Activated T-helper 1 cell treated with anti-CD3 and anti-CD28 coated beads, Interleukin-2, amount 50 U/mL, for 16 hours (primary cell): Measurements from ENCODE around the gene FCRLB.
A peak's percentile ranks its signal among the peaks of the same experiment; 100 is the strongest.
"Not testable (repeated sequence)": the region's sequence is repeated elsewhere in the genome, so short reads cannot be mapped to it uniquely, and the experiment has no call there.

Experiments
- DNase-seq, 2 donors: peaks; one replicate each; pipeline ENCODE4 v3.0.0-alpha.2; 2020; ENCODE audit warnings: low read depth in 1 of 2, low spot score in 1 of 2

FCRLB gene

GRCh38 chr1:161719325-161719611, 2.1 kb upstream of the FCRLB start:
- no peak for DNase-seq

- no peak for DNase-seq
Measured at GRCh38 chr1:161720422-161720821, 922 bp upstream of the FCRLB start.

GRCh38 chr1:161721738-161722343, 497 bp downstream of the FCRLB start:
- no peak for DNase-seq

DNA sequence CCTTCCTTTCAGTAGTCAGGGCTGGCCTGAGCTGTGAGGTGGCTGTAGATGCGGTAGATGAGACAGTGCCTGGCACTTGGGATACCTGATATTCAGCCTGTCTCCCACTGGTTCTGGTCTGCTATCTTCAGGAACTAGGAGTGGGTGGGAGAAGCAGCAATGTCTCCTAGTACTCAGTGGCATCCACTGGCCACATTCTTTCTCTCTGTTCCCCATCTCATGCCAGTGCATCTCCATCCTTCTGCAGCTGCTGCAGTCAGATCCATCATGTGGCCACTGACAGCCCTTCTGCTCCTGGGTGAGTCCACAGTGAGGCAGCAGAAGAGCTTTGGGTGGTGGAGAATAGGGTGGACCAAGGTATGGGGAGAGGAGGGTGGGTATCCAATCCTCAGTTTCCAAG, 1.1 kb downstream of the FCRLB start:
- no peak for DNase-seq

DNA sequence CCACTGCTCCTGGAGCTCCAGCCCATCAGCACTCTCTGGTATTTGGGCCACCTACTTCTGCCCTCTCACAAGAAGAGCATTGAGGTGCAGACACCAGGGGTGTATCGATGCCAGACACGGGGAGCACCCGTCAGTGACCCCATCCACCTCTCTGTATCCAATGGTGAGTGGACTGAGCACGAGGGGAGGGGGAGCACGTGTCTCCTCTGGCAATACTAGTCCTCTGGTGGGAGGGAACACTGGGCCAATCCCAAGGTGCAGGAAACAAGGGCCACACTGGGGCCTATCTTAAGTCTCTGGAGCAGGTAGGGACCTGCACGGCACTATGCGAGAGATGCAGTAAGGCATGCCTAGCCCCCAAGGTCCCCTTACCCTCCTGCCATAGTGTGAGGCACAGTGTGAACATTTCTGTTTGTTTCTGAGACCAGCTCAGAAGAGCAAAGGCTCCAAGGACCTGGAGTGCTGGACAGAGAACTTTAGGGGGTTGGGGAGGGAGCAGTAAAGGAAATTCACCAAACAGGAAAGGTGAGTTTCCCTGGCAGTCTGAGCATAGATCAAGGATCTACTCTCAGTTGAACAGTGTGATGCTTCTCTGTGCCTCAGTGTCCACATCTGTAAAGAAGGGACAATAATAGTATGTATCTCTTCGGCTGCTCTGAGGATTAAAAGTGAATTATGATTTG, 2.3 kb downstream of the FCRLB start:
- DNase-seq: no peak

- not testable (repeated sequence) for DNase-seq
Measured at GRCh38 chr1:161725258-161725907, 4.0 kb downstream of the FCRLB start.

DNA sequence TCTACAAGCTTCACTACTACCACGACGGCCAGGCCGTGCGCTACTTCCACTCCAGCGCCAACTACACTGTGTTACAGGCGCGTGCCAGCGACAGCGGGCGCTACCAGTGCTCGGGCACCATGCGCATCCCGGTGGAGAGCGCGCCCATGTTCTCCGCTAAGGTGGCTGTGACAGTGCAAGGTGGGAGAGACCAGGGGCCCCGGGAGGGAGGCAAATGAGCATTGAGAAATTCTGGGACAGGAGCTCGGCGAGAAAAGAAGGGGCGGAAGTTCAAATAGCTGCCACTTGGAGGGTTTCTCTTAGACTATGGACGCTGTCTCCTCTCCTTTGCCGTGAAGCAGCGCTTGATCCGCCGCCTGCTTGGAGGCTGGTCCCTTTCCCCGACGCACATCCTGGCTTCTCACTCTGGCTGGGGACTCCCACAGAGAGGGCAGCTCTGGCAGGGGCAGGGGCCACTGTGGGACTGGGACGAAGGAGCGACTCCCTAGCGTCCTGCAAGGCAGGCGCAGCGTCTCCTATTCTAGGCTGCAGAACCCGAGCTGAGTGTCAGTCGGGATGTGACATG, 4.6 kb downstream of the FCRLB start:
- DNase-seq: peak; percentile 4 to 11

DNA sequence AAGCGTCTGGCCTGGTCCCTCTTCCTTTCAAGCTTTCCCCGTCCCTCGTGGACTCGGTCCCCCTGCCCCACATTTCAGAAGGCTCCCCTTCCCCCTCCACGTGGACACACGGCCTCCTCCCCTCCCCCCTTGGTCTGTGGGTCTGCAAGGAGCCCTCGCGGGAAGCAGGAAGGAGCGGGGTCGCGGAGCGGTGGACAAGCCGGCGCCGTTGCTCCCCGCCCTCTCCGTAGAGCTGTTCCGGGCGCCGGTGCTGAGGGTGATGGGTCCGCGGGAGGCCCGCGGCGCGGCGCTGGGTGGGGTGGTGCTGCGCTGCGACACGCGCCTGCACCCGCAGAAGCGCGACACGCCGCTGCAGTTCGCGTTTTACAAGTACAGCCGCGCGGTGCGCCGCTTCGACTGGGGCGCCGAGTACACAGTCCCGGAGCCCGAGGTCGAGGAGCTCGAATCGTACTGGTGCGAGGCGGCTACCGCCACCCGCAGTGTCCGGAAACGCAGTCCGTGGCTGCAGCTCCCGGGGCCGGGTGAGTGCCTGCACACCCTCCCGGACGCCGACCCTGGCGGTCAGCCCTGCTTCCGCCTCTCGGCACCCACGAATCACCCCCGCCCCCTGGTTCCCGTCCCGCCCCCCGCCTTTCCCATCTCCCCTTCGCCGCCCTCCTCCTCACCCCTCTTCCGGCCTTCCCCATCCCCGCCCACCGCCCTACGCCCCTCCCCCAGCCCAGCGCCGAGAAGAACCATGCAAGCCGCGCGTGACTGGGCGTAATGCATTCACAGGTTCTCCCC, 5.3 kb downstream of the FCRLB start:
- DNase-seq: peak; percentile 55 to 65

GRCh38 chr1:161727256-161727924, 6.0 kb downstream of the FCRLB start:
- DNase-seq: no peak

DNA sequence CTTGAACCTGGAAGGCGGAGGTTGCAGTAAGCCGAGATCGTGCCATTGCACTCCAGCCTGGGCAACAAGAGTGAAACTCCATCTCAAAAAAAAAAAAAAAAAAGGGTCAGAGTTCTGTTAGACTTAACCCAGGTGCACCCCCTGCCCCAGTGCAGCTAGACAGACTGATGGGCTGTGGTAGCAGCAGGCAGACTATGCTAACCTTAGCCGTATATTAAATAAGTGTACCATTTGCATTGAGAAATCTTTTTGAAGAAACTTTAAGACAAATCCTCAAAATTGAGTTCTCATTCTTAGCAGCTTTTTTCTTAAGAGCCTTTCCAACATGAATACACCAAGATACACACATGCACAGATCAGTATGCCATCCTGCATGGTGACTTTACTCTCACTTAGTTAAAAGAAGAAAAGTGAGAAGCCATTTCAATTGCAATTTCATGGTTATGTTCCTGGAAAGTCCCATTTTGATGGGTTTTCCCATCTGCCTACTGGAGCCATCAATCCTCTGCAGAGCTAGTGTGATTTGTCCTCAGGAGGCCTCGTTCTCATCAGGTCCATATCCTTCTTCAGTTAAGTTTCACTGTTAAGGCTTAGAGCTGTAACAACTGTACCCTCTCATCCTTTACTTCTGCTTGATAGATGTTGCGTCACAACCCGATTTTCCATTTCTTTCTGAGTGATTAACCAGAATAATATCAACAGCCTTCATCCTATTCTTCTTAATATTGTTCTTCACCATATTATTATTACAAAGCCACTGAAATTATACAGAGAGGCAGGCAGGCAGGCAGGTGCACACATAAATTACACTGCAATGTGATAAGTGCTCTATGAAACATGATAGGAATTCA, 7.3 kb downstream of the FCRLB start:
- DNase-seq: no peak

DNA sequence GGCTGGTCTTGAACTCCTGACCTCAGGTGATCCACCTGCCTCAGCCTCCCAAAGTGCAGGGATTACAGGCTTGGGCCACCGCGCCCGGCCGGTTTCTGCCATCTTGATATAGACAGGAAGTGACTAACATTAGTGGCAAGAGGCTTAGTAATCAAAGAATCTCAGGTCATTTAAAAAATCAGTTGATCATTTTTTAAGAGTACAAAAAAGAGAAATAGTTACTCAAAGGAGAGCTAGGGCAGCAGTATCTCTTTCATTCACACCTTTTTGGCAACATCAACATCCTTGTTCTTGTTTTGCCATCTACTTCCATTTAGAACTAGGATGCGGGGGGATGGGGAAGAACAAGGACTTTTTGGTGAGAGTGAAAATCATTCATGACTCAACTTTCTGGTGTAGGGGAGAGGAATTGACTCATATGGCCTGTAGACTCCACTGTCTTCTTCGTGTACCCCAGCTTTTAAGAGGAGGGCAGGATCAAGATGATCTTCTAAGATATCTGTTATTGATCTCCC, 8.8 kb downstream of the FCRLB start:
- no peak for DNase-seq

DNA sequence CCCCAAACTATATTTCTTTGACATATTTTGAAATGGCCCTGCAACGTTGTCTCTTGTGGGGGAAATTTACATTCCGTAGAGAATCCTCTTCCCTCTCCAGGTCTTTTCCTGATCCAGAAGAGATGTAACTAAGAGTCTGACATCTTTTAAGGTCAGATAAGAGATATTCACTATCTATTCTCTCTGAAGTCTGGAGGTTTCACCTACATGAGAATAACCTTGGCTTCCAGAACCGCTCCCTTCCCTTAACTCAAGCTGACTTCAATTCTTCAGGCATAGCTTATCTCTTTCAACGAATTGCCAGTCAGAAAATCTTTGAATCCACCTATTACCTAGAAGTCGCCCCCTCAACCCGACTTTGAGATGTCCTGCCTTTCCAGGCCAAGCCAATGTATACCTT, 9.9 kb downstream of the FCRLB start:
- DNase-seq: no peak

- DNase-seq: no peak
Measured at GRCh38 chr1:161731981-161732718, 10.8 kb downstream of the FCRLB start.

GRCh38 chr1:161733526-161733925, 12.2 kb downstream of the FCRLB start:
- no peak for DNase-seq

GRCh38 chr1:161735837-161736236, 14.5 kb downstream of the FCRLB start:
- no peak for DNase-seq

GRCh38 chr1:161736335-161736969, 15.1 kb downstream of the FCRLB start:
- no peak for DNase-seq

- no peak for DNase-seq
Measured at GRCh38 chr1:161737625-161738024, 16.3 kb downstream of the FCRLB start.

GRCh38 chr1:161738627-161739287, 17.4 kb downstream of the FCRLB start:
- peak in 1 of 2 donors; percentile 22 for DNase-seq
